Endothelial cell of umbilical vein (primary cell): ENCODE results near the gene LHPP. TPM values are rescaled to one million over a fixed set of nuclear protein-coding genes. Genes with fewer than 3 reads are reported as not detected.

Experiments used
- BruUV-seq: library from RNA; stranded (reverse); fragments of 400-500 nt; replicated peaks from 2 replicates; lab custom pipeline; 2021; lab: Mats Ljungman, UMichigan
- CTCF ChIA-PET: fragments of 300-600, 350-600 bp; sonication (Branson Sonifier 250); formaldehyde crosslinking; loops from one replicate; lab custom pipeline; 2021; ENCODE audit warnings: antibody characterized with exemption, inconsistent platforms; lab: Charles Lee
- POLR2A ChIA-PET: fragments of 300-600, 350-600 bp; sonication (Branson Sonifier 250); formaldehyde crosslinking; loops from one replicate; lab custom pipeline; 2021; ENCODE audit warnings: antibody characterized with exemption, inconsistent platforms; lab: Charles Lee
- DNase-seq: peaks from one replicate; pipeline ENCODE4 v3.0.0-alpha.2; 2011; ENCODE audit warnings: low read depth, low spot score
- FAIRE-seq: peaks from 2 replicates; lab custom pipeline; 2011; peaks lifted over from hg19 to GRCh38; lab: Jason Lieb, UNC
- H2AFZ ChIP-seq: 2 replicates; pipeline ENCODE4 v1.6.0; 2012; ENCODE audit warnings: low read depth, low read length, control low read depth, inconsistent platforms
- H3K27ac ChIP-seq: 2 replicates; pipeline ENCODE4 v1.5.1; 2011; ENCODE audit warnings: low read depth, mild to moderate bottlenecking, control low read depth, low read length, moderate library complexity; ENCODE audit not compliant: insufficient read depth
- H3K27me3 ChIP-seq, 2 experiments: 2 replicates each; pipeline versions ENCODE4 v1.6.0 to v1.6.1; 2011; ENCODE audit warnings: low read length in 2 of 2, mixed read lengths in 1 of 2; ENCODE audit not compliant: control insufficient read depth in 2 of 2, insufficient read depth in 2 of 2
- H3K36me3 ChIP-seq, 2 experiments: 2 replicates in 1 of 2; 3 replicates in 1 of 2; pipeline ENCODE4 v1.5.1; 2011; ENCODE audit warnings: low read length in 2 of 2, mild to moderate bottlenecking in 1 of 2, moderate library complexity in 1 of 2; ENCODE audit not compliant: control insufficient read depth in 2 of 2, insufficient read depth in 2 of 2; ENCODE audit errors: extremely low read depth in 1 of 2
- H3K4me1 ChIP-seq: 3 replicates; pipeline ENCODE4 v1.5.1; 2011; ENCODE audit warnings: mild to moderate bottlenecking, low read length; ENCODE audit not compliant: control insufficient read depth, insufficient read depth; ENCODE audit errors: extremely low read depth
- H3K4me2 ChIP-seq: 2 replicates; pipeline ENCODE4 v1.6.1; 2011; ENCODE audit warnings: low read length, control low read depth, mixed read lengths; ENCODE audit not compliant: insufficient read depth
- H3K4me3 ChIP-seq, 3 experiments: fragments of 200-600 bp in 1 of 3; sonication (generic), shearing (Covaris generic) in 1 of 3; replicated peaks in 1 of 3; 2 replicates each; pipeline ENCODE4 v1.5.1; 2011 to 2016; ENCODE audit warnings: control low read depth in 3 of 3, low read length in 3 of 3, mild to moderate bottlenecking in 2 of 3, inconsistent platforms in 1 of 3, low read depth in 1 of 3, moderate library complexity in 1 of 3; ENCODE audit not compliant: insufficient read depth in 1 of 3
- H3K79me2 ChIP-seq: 2 replicates; pipeline ENCODE4 v1.6.0; 2012; ENCODE audit warnings: low read length, inconsistent platforms; ENCODE audit not compliant: control insufficient read depth, insufficient read depth
- H3K9ac ChIP-seq: replicated peaks from 2 replicates; pipeline ENCODE3; 2011; ENCODE audit warnings: low read length, control low read depth; ENCODE audit not compliant: insufficient read depth; ENCODE audit errors: extremely low read depth
- H3K9me1 ChIP-seq: replicated peaks from 3 replicates; pipeline ENCODE4 v1.6.0; 2011; ENCODE audit warnings: mild to moderate bottlenecking, low read length; ENCODE audit not compliant: control insufficient read depth, insufficient read depth; ENCODE audit errors: extremely low read depth
- H3K9me3 ChIP-seq: replicated peaks from 2 replicates; pipeline ENCODE4 v1.5.1; 2012; ENCODE audit warnings: low read length, inconsistent platforms; ENCODE audit not compliant: control insufficient read depth, insufficient read depth
- H4K20me1 ChIP-seq: replicated peaks from 2 replicates; pipeline ENCODE3; 2011; ENCODE audit warnings: mild to moderate bottlenecking, low read length; ENCODE audit not compliant: control insufficient read depth, insufficient read depth; ENCODE audit errors: extremely low read depth
- FOS ChIP-seq: IDR thresholded peaks from 2 replicates; pipeline ENCODE4 v1.6.1; 2011; ENCODE audit warnings: mild to moderate bottlenecking, low read length, moderate library complexity, borderline replicate concordance; ENCODE audit not compliant: insufficient read depth
- GATA2 ChIP-seq: IDR thresholded peaks from 2 replicates; pipeline ENCODE4 v1.7.0; 2011; ENCODE audit warnings: low read depth, mild to moderate bottlenecking, moderate library complexity, mixed read lengths, low read length; ENCODE audit not compliant: insufficient read length, insufficient read depth
- JUN ChIP-seq: IDR thresholded peaks from 2 replicates; pipeline ENCODE4 v1.6.1; 2011; ENCODE audit warnings: borderline replicate concordance, low read depth; ENCODE audit not compliant: insufficient read length, insufficient read depth
- POLR2AphosphoS5 ChIP-seq: IDR thresholded peaks from 2 replicates; pipeline ENCODE4 v1.6.1; 2012; ENCODE audit warnings: low read depth, mild to moderate bottlenecking, control low read depth, low read length, moderate library complexity; ENCODE audit not compliant: insufficient read depth
- dilution Hi-C: fragments of 300-500 bp; cut with MboI; formaldehyde crosslinking; loops from one replicate; pipeline ENCODE4 v1.15.0; 2019; ENCODE audit warnings: low sequenced_read_pairs; ENCODE audit not compliant: extremely low pct_ligation_motif_present
- intact Hi-C: fragments of 100-400 bp; cut with micrococcal nuclease; formaldehyde crosslinking; loops from one replicate; pipeline ENCODE4 v1.10.0; 2022
- polyA plus RNA-seq, 4 experiments: library from polyadenylated mRNA; depleted of rRNA in 3 of 4; stranded (reverse) in 3 of 4; unstranded in 1 of 4; fragments of >200 nt; gene quantifications; 2 replicates each; pipeline versions ENCODE4 v1.2.1 to v1.2.3, GENCODE V29; 2011 to 2012; ENCODE audit warnings: missing spikeins in 1 of 4
- total RNA-seq: library from RNA; stranded (reverse); gene quantifications from 2 replicates; pipeline ENCODE4 v1.2.3, GENCODE V29; 2021
- TF ChIP-seq, protein P1 (sequence below): IDR thresholded peaks from 2 replicates; pipeline ENCODE4 v1.6.1; 2011; ENCODE audit not compliant: insufficient read depth, insufficient read length
- TF ChIP-seq, protein P2 (sequence below), 2 donors: IDR thresholded peaks; 1 replicate in 1 of 2; 2 replicates in 1 of 2; pipeline ENCODE4 v1.5.1; 2011; ENCODE audit warnings: low read length in 2 of 2, mild to moderate bottlenecking in 2 of 2, moderate library complexity in 2 of 2, control low read depth in 1 of 2, inconsistent platforms in 1 of 2, low read depth in 1 of 2; ENCODE audit not compliant: insufficient read depth in 1 of 2; ENCODE audit errors: extremely low read depth in 1 of 2

The LHPP gene
- total and polyA plus RNA-seq, 2 donors (not counting 3 experiments of a cell fraction or from before 2014, with no cell fraction given) = 5.8 to 11.2 TPM

GRCh38 chr10:124497196-124497881, 35.7 kb downstream of the LHPP start:
- DNase-seq (no peak), FAIRE-seq (no peak)
- Histone ChIP-seq H3K9me1 (no peaks in the 10 kb centered on the region), H4K20me1 (no peaks in the 10 kb centered on the region), H3K9me3 (no peaks in the 10 kb centered on the region), H3K27me3 (no peaks in the 10 kb centered on the region), H3K4me3 (no peak overlapping the region), H3K9ac (no peak overlapping the region), H3K79me2 (no peaks in the 10 kb centered on the region), H3K4me2 (no peak overlapping the region), H2AFZ (no peak overlapping the region), H3K36me3 (no peaks in the 10 kb centered on the region), H3K4me1 (no peaks in the 10 kb centered on the region), H3K27ac (no peak overlapping the region)
- intact Hi-C loops = no loop called here
- dilution Hi-C loops = no loop called here
- no TSS peak for BruUV-seq
- ChIA-PET CTCF (no interaction called here), POLR2A (no interaction called here)
- TF ChIP-seq, protein P1, sequence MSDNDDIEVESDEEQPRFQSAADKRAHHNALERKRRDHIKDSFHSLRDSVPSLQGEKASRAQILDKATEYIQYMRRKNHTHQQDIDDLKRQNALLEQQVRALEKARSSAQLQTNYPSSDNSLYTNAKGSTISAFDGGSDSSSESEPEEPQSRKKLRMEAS = no peak
- no peak for TF ChIP-seq FOS
- TF ChIP-seq JUN = no peak
- no peak for TF ChIP-seq POLR2AphosphoS5
- TF ChIP-seq, protein P2, sequence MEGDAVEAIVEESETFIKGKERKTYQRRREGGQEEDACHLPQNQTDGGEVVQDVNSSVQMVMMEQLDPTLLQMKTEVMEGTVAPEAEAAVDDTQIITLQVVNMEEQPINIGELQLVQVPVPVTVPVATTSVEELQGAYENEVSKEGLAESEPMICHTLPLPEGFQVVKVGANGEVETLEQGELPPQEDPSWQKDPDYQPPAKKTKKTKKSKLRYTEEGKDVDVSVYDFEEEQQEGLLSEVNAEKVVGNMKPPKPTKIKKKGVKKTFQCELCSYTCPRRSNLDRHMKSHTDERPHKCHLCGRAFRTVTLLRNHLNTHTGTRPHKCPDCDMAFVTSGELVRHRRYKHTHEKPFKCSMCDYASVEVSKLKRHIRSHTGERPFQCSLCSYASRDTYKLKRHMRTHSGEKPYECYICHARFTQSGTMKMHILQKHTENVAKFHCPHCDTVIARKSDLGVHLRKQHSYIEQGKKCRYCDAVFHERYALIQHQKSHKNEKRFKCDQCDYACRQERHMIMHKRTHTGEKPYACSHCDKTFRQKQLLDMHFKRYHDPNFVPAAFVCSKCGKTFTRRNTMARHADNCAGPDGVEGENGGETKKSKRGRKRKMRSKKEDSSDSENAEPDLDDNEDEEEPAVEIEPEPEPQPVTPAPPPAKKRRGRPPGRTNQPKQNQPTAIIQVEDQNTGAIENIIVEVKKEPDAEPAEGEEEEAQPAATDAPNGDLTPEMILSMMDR (IDR thresholded peaks at IDR 0.05; ENCODE audit: extremely low read depth in 1 of 2, insufficient read depth in 1 of 2, low read depth in 1 of 2, low read length in 2 of 2) = no peak
- TF ChIP-seq GATA2 = no peak
